Measurements from ENCODE around the gene ZNF672. TPM values are rescaled to one million over a fixed set of nuclear protein-coding genes. Genes with fewer than 3 reads are reported as not detected.
A peak's percentile ranks its signal among the peaks of the same experiment; 100 is the strongest.

The ZNF672 gene
- total and polyA plus RNA-seq, 2 of the 13 experiments (the other 11 are each of a cell fraction or from before 2014, with no cell fraction given), result 17.2 to 22.9 TPM

DNA sequence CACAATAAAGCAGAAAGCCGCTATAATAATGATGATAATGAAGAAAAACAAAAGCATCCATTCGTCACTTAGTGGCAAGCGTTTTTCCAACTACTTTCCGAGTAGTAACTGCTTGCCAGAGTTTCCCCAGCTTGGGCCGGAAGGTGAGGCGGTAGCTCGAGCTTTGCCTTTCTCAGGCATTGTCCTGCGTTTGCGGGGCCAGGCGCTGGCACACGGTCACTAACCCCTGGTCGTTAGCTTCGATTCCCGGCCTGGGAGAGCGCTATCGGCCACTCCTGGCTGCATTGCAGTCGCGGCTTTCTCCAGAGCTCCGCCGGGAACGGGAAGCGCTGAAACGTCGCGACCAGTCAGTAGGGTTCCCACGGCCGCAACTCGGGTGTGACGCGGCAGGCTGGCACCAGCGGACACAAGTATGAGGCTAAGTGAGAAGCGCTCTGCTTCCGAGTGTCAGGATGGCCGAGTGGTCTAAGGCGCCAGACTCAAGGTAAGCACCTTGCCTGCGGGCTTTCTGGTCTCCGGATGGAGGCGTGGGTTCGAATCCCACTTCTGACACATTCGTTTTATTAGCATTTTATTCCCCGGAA lies 35.5 kb downstream of the ZNF672 start (continued):
- TF ChIP-seq, protein P1, sequence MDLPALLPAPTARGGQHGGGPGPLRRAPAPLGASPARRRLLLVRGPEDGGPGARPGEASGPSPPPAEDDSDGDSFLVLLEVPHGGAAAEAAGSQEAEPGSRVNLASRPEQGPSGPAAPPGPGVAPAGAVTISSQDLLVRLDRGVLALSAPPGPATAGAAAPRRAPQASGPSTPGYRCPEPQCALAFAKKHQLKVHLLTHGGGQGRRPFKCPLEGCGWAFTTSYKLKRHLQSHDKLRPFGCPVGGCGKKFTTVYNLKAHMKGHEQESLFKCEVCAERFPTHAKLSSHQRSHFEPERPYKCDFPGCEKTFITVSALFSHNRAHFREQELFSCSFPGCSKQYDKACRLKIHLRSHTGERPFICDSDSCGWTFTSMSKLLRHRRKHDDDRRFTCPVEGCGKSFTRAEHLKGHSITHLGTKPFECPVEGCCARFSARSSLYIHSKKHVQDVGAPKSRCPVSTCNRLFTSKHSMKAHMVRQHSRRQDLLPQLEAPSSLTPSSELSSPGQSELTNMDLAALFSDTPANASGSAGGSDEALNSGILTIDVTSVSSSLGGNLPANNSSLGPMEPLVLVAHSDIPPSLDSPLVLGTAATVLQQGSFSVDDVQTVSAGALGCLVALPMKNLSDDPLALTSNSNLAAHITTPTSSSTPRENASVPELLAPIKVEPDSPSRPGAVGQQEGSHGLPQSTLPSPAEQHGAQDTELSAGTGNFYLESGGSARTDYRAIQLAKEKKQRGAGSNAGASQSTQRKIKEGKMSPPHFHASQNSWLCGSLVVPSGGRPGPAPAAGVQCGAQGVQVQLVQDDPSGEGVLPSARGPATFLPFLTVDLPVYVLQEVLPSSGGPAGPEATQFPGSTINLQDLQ (CRISPR knock-in tag; IDR thresholded peaks at IDR 0.05), result no peak
- TF ChIP-seq MED8 (CRISPR knock-in tag; IDR thresholded peaks at IDR 0.05; ENCODE audit: insufficient replicate concordance) (peak; percentile 63), TRIM24 (CRISPR knock-in tag; IDR thresholded peaks at IDR 0.05) (no peak), FOXA1 (IDR thresholded peaks at IDR 0.05) (no peak), FOXA1 (CRISPR knock-in tag; IDR thresholded peaks at IDR 0.05) (no peak), ISL2 (CRISPR knock-in tag; IDR thresholded peaks at IDR 0.05) (peak; percentile 11; the same call in 1 of the 2 replicates), XBP1 (CRISPR knock-in tag; IDR thresholded peaks at IDR 0.05) (peak; percentile 29; the same call in 1 of the 2 replicates), ZNF724P (CRISPR knock-in tag; IDR thresholded peaks at IDR 0.05; ENCODE audit: borderline replicate concordance) (no peak), GATA4 (IDR thresholded peaks at IDR 0.05; ENCODE audit: borderline replicate concordance, low read depth) (0 out of 2 replicates have a peak, but pooled peaks have one; percentile 1), WIZ (CRISPR knock-in tag; IDR thresholded peaks at IDR 0.05) (0 out of 2 replicates have a peak, but pooled peaks have one; percentile 62), ZEB1 (IDR thresholded peaks at IDR 0.05; ENCODE audit: insufficient replicate concordance, low read depth) (no peak), SSRP1 (CRISPR knock-in tag; IDR thresholded peaks at IDR 0.05) (no peak), ZBTB1 (CRISPR knock-in tag; IDR thresholded peaks at IDR 0.05; ENCODE audit: borderline replicate concordance) (no peak), MIXL1 (CRISPR knock-in tag; IDR thresholded peaks at IDR 0.05) (no peak), HNRNPK (IDR thresholded peaks at IDR 0.05; ENCODE audit: low read depth, low read length, poor library complexity, severe bottlenecking) (no peak), GABPB1 (CRISPR knock-in tag; IDR thresholded peaks at IDR 0.05) (peak; percentile 77), ZNF83 (CRISPR knock-in tag; IDR thresholded peaks at IDR 0.05; ENCODE audit: borderline replicate concordance) (no peak), NR1H2 (CRISPR knock-in tag; IDR thresholded peaks at IDR 0.05; ENCODE audit: borderline replicate concordance, low read depth) (no peak)
- TF ChIP-seq, protein P2, sequence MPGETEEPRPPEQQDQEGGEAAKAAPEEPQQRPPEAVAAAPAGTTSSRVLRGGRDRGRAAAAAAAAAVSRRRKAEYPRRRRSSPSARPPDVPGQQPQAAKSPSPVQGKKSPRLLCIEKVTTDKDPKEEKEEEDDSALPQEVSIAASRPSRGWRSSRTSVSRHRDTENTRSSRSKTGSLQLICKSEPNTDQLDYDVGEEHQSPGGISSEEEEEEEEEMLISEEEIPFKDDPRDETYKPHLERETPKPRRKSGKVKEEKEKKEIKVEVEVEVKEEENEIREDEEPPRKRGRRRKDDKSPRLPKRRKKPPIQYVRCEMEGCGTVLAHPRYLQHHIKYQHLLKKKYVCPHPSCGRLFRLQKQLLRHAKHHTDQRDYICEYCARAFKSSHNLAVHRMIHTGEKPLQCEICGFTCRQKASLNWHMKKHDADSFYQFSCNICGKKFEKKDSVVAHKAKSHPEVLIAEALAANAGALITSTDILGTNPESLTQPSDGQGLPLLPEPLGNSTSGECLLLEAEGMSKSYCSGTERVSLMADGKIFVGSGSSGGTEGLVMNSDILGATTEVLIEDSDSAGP (CRISPR knock-in tag; IDR thresholded peaks at IDR 0.05; ENCODE audit: borderline replicate concordance), result peak; percentile 92; the same call in 1 of the 2 replicates
- TF ChIP-seq, protein P3, sequence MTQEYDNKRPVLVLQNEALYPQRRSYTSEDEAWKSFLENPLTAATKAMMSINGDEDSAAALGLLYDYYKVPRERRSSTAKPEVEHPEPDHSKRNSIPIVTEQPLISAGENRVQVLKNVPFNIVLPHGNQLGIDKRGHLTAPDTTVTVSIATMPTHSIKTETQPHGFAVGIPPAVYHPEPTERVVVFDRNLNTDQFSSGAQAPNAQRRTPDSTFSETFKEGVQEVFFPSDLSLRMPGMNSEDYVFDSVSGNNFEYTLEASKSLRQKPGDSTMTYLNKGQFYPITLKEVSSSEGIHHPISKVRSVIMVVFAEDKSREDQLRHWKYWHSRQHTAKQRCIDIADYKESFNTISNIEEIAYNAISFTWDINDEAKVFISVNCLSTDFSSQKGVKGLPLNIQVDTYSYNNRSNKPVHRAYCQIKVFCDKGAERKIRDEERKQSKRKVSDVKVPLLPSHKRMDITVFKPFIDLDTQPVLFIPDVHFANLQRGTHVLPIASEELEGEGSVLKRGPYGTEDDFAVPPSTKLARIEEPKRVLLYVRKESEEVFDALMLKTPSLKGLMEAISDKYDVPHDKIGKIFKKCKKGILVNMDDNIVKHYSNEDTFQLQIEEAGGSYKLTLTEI (CRISPR knock-in tag; conservative IDR thresholded peaks at IDR 0.05), result no peak
- TF ChIP-seq, protein P4, sequence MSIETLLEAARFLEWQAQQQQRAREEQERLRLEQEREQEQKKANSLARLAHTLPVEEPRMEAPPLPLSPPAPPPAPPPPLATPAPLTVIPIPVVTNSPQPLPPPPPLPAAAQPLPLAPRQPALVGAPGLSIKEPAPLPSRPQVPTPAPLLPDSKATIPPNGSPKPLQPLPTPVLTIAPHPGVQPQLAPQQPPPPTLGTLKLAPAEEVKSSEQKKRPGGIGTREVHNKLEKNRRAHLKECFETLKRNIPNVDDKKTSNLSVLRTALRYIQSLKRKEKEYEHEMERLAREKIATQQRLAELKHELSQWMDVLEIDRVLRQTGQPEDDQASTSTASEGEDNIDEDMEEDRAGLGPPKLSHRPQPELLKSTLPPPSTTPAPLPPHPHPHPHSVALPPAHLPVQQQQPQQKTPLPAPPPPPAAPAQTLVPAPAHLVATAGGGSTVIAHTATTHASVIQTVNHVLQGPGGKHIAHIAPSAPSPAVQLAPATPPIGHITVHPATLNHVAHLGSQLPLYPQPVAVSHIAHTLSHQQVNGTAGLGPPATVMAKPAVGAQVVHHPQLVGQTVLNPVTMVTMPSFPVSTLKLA (IDR thresholded peaks at IDR 0.05), result no peak
- TF ChIP-seq, protein P5, sequence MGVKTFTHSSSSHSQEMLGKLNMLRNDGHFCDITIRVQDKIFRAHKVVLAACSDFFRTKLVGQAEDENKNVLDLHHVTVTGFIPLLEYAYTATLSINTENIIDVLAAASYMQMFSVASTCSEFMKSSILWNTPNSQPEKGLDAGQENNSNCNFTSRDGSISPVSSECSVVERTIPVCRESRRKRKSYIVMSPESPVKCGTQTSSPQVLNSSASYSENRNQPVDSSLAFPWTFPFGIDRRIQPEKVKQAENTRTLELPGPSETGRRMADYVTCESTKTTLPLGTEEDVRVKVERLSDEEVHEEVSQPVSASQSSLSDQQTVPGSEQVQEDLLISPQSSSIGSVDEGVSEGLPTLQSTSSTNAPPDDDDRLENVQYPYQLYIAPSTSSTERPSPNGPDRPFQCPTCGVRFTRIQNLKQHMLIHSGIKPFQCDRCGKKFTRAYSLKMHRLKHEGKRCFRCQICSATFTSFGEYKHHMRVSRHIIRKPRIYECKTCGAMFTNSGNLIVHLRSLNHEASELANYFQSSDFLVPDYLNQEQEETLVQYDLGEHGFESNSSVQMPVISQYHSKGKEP (CRISPR knock-in tag; IDR thresholded peaks at IDR 0.05), result no peak

All from HepG2 (cell line).